Measurements from ENCODE around the gene SLC16A1. TPM values are rescaled to one million over a fixed set of nuclear protein-coding genes. Genes with fewer than 3 reads are reported as not detected.
A peak's percentile ranks its signal among the peaks of the same experiment; 100 is the strongest.

The SLC16A1 gene
- total RNA-seq, 1 donor from 2014 or later = 79.3 TPM

DNA sequence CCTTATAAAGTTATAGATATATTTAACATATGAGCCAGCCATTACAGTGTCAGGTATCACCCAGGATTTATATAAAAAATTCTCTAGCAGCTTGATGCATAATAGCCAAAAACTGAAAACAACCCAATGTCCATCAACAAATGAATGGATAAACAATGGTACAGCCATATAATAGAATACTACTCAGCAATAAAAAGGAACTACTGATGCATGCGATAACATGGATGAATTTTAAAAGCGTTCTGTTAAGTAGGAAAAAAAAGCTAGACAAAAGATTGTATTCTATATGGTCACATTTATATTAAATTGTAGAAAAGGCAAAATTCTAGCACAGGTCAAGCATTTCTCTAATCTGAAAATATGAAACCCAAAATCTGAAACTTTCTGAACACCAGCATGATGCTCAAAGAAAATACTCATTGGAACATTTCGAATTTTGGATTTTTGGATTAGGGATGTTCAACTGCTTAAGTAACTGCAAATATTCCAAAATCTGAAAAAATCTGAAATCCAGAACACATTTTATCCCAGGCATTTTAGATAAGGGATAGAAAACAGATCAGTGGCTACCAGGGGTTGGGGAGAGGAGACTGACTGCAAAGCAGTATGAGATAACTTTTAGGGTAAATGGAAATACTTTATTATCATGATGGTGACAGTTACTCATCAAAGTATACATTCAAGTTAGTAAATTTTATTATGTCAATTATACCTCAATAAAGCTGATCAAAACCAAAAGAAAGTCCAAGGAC, 22.0 kb downstream of the SLC16A1 start:
- peak overlapping the region; percentile 11 for H3K27ac Mint-ChIP-seq
- H3K9me3 Mint-ChIP-seq = no peaks in the 10 kb centered on the region
- H3K36me3 Mint-ChIP-seq = peaks cover 11% of the 10 kb centered on the region
- TF ChIP-seq, protein P1, sequence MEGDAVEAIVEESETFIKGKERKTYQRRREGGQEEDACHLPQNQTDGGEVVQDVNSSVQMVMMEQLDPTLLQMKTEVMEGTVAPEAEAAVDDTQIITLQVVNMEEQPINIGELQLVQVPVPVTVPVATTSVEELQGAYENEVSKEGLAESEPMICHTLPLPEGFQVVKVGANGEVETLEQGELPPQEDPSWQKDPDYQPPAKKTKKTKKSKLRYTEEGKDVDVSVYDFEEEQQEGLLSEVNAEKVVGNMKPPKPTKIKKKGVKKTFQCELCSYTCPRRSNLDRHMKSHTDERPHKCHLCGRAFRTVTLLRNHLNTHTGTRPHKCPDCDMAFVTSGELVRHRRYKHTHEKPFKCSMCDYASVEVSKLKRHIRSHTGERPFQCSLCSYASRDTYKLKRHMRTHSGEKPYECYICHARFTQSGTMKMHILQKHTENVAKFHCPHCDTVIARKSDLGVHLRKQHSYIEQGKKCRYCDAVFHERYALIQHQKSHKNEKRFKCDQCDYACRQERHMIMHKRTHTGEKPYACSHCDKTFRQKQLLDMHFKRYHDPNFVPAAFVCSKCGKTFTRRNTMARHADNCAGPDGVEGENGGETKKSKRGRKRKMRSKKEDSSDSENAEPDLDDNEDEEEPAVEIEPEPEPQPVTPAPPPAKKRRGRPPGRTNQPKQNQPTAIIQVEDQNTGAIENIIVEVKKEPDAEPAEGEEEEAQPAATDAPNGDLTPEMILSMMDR (conservative IDR thresholded peaks at IDR 0.05) = no peak
- no peak overlapping the region for H3K4me3 Mint-ChIP-seq
- DNase-seq (ENCODE audit: extremely low spot score, unreplicated experiment) = no peak
- H3K4me1 Mint-ChIP-seq (ENCODE audit: unreplicated experiment) = peaks cover 22% of the 10 kb centered on the region
- no peaks in the 10 kb centered on the region for H3K27me3 Mint-ChIP-seq

DNA sequence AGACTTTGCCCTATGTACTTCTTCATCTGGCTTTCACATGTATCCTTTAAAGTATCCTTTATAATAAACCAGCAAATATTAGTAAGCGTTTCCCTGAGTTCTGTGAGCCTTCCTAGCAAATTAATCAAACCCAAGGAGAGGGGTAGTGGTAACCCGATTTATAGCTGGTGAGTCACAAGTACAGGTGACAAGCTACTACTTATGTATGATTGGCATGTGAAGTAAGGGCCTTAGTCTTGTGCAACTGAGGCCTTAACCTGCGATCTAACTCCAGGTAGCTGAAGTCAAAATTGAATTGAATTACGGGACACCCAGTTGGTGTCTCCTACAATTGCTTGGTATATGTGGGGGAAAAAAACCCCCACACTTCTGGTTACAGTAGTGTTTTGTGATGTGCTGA, 26.0 kb downstream of the SLC16A1 start:
- H3K4me3 Mint-ChIP-seq = no peak overlapping the region
- H3K4me1 Mint-ChIP-seq (ENCODE audit: unreplicated experiment) = no peaks in the 10 kb centered on the region
- peaks cover 15% of the 10 kb centered on the region for H3K36me3 Mint-ChIP-seq
- no peaks in the 10 kb centered on the region for H3K9me3 Mint-ChIP-seq
- DNase-seq (ENCODE audit: extremely low spot score, unreplicated experiment) = no peak
- no peaks in the 10 kb centered on the region for H3K27me3 Mint-ChIP-seq
- TF ChIP-seq, protein P1 (conservative IDR thresholded peaks at IDR 0.05) = no peak
- no peak overlapping the region for H3K27ac Mint-ChIP-seq

DNA sequence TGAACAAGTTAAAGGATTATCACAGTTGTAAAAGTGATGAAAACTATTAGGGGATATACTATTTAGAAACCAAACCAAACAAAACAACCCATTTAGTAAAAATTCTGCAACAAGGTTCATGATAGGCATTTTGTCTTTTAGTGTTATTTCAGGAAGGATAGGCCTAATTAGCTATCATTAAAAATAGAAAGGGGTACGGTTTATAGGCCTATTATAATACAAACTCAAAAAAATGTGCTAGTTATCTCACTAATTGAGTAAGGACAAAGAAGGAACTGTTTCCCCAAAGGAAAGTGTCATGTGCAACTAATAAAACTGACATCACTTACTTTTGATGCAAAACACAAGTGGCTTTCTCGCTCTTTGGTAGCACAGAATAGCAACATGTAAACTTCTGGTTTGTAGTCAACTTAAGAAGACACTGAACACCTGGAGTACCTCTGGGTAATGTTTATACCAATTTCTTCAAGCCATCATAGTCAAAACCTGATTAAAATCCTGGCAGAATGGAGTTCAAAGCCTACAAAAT, 28.5 kb downstream of the SLC16A1 start:
- Mint-ChIP-seq H3K36me3 (peaks cover 25% of the 10 kb centered on the region), H3K9me3 (no peaks in the 10 kb centered on the region), H3K4me1 (ENCODE audit: unreplicated experiment) (no peaks in the 10 kb centered on the region), H3K4me3 (no peak overlapping the region), H3K27me3 (no peaks in the 10 kb centered on the region), H3K27ac (no peak overlapping the region)
- TF ChIP-seq, protein P1 (conservative IDR thresholded peaks at IDR 0.05) = no peak
- DNase-seq (ENCODE audit: extremely low spot score, unreplicated experiment) = no peak

DNA sequence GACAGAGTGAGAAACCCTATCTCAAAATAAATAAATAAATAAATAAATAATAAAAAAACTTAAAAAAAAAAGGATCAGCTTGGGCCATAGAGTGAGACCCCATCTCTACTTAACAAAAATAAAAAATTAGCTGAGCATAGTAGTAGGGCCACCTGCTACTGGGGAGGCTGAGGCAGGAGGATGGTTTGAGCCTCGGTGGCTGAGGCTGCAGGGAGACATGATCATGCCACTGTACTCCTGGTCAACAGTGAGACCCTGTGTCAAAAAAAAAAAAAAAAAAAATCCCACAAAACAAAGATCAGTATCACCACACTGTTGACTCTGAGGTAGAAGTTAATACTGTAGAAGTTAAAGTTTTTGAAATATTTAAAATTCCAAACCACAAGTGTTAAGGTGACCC, 29.1 kb downstream of the SLC16A1 start:
- no peaks in the 10 kb centered on the region for H3K27me3 Mint-ChIP-seq
- H3K27ac Mint-ChIP-seq = no peak overlapping the region
- H3K9me3 Mint-ChIP-seq = no peaks in the 10 kb centered on the region
- TF ChIP-seq, protein P1 (conservative IDR thresholded peaks at IDR 0.05) = no peak
- no peaks in the 10 kb centered on the region for H3K4me1 Mint-ChIP-seq (ENCODE audit: unreplicated experiment)
- H3K4me3 Mint-ChIP-seq = no peak overlapping the region
- H3K36me3 Mint-ChIP-seq = peaks cover 26% of the 10 kb centered on the region
- no peak for DNase-seq (ENCODE audit: extremely low spot score, unreplicated experiment)

DNA sequence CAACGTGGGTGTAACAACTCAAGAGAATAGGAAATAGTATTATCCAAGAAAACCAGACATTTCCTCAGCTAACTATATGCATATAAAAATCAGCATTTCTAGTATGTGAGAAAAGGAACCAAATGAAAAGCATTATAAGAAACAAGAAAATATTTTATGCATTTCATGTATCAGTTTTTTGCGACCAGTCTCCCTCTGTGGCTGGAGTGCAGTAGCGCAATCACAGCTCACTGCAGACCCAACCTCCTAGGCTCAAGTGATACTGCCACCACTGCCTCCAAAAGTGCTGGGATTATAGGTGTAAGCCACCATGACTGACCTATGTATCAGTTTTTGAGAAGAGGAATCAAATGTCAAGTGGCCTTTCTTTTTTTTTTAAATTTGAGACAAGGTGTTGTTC, 31.0 kb downstream of the SLC16A1 start:
- no peak for DNase-seq (ENCODE audit: extremely low spot score, unreplicated experiment)
- H3K4me3 Mint-ChIP-seq = no peak overlapping the region
- no peaks in the 10 kb centered on the region for H3K9me3 Mint-ChIP-seq
- H3K27ac Mint-ChIP-seq = no peak overlapping the region
- no peaks in the 10 kb centered on the region for H3K27me3 Mint-ChIP-seq
- peaks cover 33% of the 10 kb centered on the region for H3K36me3 Mint-ChIP-seq
- TF ChIP-seq, protein P1 (conservative IDR thresholded peaks at IDR 0.05) = peak; percentile 20
- no peaks in the 10 kb centered on the region for H3K4me1 Mint-ChIP-seq (ENCODE audit: unreplicated experiment)
